ENCODE measurements around the gene RETREG2.

The RETREG2 gene

DNA sequence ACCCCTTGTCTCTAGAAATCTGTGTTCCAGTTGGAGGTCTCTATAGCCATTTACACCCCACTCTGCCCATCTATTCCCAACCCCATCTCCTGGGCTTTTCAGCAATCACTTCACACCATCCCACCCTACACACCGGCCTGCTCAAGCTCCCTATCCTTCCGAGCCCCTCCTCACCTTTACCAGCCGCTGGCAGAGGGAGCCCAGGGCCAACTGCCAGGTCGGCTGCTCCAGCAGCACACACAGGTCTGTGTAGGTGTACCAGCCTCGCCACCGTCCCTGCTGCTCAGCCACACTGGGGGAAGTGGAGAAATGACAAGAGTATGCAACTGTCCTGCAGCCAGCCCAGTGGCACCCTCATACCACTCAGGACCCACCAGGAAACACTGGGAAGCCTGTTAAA lies 4.9 kb upstream of the RETREG2 start:
- H3K4me1 ChIP-seq (ENCODE audit: low read depth, poor library complexity, severe bottlenecking), result peaks cover 18% of the 10 kb centered on the region
- H3K27ac ChIP-seq, result no peak overlapping the region
- H3K27me3 ChIP-seq (ENCODE audit: insufficient read depth, low read depth), result no peaks in the 10 kb centered on the region
- 0 out of 2 replicates have a peak, but pooled peaks cover 10% of the 10 kb centered on the region for H3K79me2 ChIP-seq (ENCODE audit: insufficient read depth, low read depth)
- no peaks in the 10 kb centered on the region for H3K36me3 ChIP-seq (ENCODE audit: insufficient read depth)
- H3K4me2 ChIP-seq, result no peak overlapping the region
- H3K4me3 ChIP-seq (IDR thresholded peaks at IDR 0.05; ENCODE audit: insufficient read depth, low read depth, low read length), result no peak overlapping the region
- H2AFZ ChIP-seq (ENCODE audit: low read depth), result no peak overlapping the region
- TF ChIP-seq, protein P1, sequence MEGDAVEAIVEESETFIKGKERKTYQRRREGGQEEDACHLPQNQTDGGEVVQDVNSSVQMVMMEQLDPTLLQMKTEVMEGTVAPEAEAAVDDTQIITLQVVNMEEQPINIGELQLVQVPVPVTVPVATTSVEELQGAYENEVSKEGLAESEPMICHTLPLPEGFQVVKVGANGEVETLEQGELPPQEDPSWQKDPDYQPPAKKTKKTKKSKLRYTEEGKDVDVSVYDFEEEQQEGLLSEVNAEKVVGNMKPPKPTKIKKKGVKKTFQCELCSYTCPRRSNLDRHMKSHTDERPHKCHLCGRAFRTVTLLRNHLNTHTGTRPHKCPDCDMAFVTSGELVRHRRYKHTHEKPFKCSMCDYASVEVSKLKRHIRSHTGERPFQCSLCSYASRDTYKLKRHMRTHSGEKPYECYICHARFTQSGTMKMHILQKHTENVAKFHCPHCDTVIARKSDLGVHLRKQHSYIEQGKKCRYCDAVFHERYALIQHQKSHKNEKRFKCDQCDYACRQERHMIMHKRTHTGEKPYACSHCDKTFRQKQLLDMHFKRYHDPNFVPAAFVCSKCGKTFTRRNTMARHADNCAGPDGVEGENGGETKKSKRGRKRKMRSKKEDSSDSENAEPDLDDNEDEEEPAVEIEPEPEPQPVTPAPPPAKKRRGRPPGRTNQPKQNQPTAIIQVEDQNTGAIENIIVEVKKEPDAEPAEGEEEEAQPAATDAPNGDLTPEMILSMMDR (conservative IDR thresholded peaks at IDR 0.05; ENCODE audit: low read depth, low read length), result no peak
- H3K9ac ChIP-seq, result no peak overlapping the region
- H4K20me1 ChIP-seq (ENCODE audit: insufficient read depth), result no peaks in the 10 kb centered on the region

DNA sequence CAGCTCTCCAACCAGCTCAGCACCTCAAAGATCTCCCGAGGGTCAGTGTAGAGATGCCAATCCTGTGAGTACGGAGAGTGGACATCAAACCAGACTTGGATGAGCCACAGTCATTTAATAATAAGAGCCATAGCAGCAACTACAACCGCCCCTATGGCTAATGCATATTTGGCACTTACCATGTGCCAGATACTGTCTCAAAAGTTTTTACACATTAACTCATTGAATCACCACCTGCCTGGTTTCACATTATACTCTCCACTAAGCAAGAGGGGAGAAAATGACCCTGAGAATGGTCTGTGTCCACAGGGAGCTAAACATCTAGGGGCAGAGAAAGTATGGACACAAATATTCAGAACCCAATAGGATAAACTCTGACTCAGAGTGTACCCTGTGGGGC lies 3.9 kb upstream of the RETREG2 start:
- Histone ChIP-seq H4K20me1 (ENCODE audit: insufficient read depth) (no peaks in the 10 kb centered on the region), H3K4me2 (no peak overlapping the region), H3K27ac (no peak overlapping the region), H3K9ac (no peak overlapping the region), H3K27me3 (ENCODE audit: insufficient read depth, low read depth) (no peaks in the 10 kb centered on the region), H3K79me2 (ENCODE audit: insufficient read depth, low read depth) (peaks cover 16% of the 10 kb centered on the region; the same call in 1 of the 2 replicates), H3K4me3 (IDR thresholded peaks at IDR 0.05; ENCODE audit: insufficient read depth, low read depth, low read length) (no peak overlapping the region), H3K36me3 (ENCODE audit: insufficient read depth) (no peaks in the 10 kb centered on the region), H3K4me1 (ENCODE audit: low read depth, poor library complexity, severe bottlenecking) (peaks cover 13% of the 10 kb centered on the region), H2AFZ (ENCODE audit: low read depth) (no peak overlapping the region)
- TF ChIP-seq, protein P1 (conservative IDR thresholded peaks at IDR 0.05; ENCODE audit: low read depth, low read length), result no peak

DNA sequence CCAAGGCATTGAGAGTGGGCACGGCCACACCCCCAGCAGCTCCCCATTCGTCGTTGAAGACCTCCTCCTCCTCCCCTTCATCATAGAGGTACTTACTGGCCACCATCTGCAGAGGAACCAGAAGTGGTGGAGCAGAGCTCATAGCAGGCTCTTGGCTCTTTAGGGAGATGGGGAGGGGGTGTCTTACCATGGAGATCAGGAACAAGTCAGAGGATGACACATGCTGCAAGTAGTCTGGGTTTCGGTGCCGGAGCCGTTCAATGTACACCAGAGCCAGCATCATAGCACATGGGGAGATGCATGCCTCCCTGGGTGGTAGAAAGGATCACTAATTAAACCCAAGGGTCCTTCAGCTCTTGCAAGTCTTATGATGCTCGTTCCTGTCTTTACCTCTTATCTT lies 3.3 kb upstream of the RETREG2 start:
- H3K4me3 ChIP-seq (IDR thresholded peaks at IDR 0.05; ENCODE audit: insufficient read depth, low read depth, low read length), result no peak overlapping the region
- no peak overlapping the region for H3K27ac ChIP-seq

DNA sequence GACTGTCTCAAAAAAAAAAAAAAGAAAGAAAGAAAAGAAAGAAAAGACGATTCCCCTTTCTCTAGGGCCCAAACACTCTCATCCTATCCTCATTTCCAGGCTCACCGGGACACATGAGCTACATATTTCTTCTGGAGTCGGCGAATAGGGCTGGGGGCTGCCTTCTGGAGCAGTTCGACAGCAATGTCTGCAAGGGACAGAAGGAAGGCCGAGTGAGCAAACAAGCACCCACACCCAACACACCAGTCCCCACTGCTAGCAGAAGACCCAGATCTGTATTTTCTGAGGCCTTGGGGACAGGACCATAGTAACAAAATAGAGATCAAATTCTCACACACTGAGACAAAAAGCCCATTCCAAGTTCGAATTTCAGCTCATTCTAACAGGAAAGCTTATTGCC lies 2.6 kb upstream of the RETREG2 start:
- Histone ChIP-seq H3K27me3 (ENCODE audit: insufficient read depth, low read depth) (no peaks in the 10 kb centered on the region), H4K20me1 (ENCODE audit: insufficient read depth) (no peaks in the 10 kb centered on the region), H2AFZ (ENCODE audit: low read depth) (no peak overlapping the region), H3K9ac (peak overlapping the region; percentile 59; the same call in 1 of the 2 replicates), H3K79me2 (ENCODE audit: insufficient read depth, low read depth) (peaks cover 29% of the 10 kb centered on the region; the same call in 1 of the 2 replicates), H3K36me3 (ENCODE audit: insufficient read depth) (no peaks in the 10 kb centered on the region), H3K4me2 (peak overlapping the region; percentile 97), H3K27ac (peak overlapping the region; percentile 81; the same call in 1 of the 2 replicates), H3K4me1 (ENCODE audit: low read depth, poor library complexity, severe bottlenecking) (peaks cover 18% of the 10 kb centered on the region), H3K4me3 (IDR thresholded peaks at IDR 0.05; ENCODE audit: insufficient read depth, low read depth, low read length) (no peak overlapping the region)
- TF ChIP-seq, protein P1 (conservative IDR thresholded peaks at IDR 0.05; ENCODE audit: low read depth, low read length), result no peak

More for the DNA sequence above, 3.3 kb upstream of the RETREG2 start:
- TF ChIP-seq, protein P1 (conservative IDR thresholded peaks at IDR 0.05; ENCODE audit: low read depth, low read length), result no peak
- no peak overlapping the region for H2AFZ ChIP-seq (ENCODE audit: low read depth)
- peaks cover 23% of the 10 kb centered on the region; the same call in 1 of the 2 replicates for H3K79me2 ChIP-seq (ENCODE audit: insufficient read depth, low read depth)
- H3K9ac ChIP-seq, result no peak overlapping the region
- H4K20me1 ChIP-seq (ENCODE audit: insufficient read depth), result no peaks in the 10 kb centered on the region
- H3K4me1 ChIP-seq (ENCODE audit: low read depth, poor library complexity, severe bottlenecking), result peaks cover 18% of the 10 kb centered on the region
- no peaks in the 10 kb centered on the region for H3K36me3 ChIP-seq (ENCODE audit: insufficient read depth)
- H3K4me2 ChIP-seq, result no peak overlapping the region
- no peaks in the 10 kb centered on the region for H3K27me3 ChIP-seq (ENCODE audit: insufficient read depth, low read depth)
